Measurements from ENCODE around the gene STRADB. TPM values are rescaled to one million over a fixed set of nuclear protein-coding genes. Genes with fewer than 3 reads are reported as not detected.

Gene STRADB
- total and polyA plus RNA-seq, 2 of the 4 experiments (the other 2 are of a cell fraction), result 14.9 to 31.5 TPM

DNA sequence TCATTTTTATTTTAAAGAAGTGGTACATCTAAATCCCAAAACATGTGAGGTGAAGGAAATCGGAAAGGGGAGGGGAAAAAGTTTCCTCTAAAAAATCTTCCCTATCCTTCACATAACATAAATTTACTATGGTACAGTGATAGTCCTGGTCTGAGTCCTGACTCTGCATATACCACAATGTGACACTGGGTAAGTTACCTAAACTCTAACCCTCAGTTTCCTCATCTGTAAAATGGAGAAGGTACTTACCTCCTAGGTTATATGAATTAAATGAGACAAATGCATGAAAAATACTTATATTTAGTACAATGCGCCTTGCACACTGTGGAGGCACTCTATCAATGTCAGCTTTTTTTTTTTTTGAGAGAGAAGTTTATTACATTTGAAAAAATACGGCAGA, 42.6 kb upstream of the STRADB start:
- H3K4me1 ChIP-seq (ENCODE audit: control insufficient read depth, insufficient read depth, low read length), result peaks cover 9% of the 10 kb centered on the region
- no peak overlapping the region for H3K4me3 ChIP-seq (ENCODE audit: insufficient read depth, low read depth, low read length)
- no peak for ATAC-seq (ENCODE audit: low read depth)
- no peak for DNase-seq
- H3K4me2 ChIP-seq (ENCODE audit: low read depth, low read length), result no peak overlapping the region
- no peak overlapping the region for H2AK5ac ChIP-seq (ENCODE audit: low read depth, low read length)
- no peak overlapping the region for H2BK15ac ChIP-seq (ENCODE audit: low read depth, low read length)
- ChIA-PET CTCF (no interaction called here), POLR2A (ENCODE audit: unreplicated experiment) (no interaction called here)
- H4K20me1 ChIP-seq (ENCODE audit: insufficient read depth, low read length), result peaks cover 6% of the 10 kb centered on the region; the same call in 1 of the 2 replicates
- no peak overlapping the region for H4K5ac ChIP-seq (ENCODE audit: low read depth, low read length)
- no peaks in the 10 kb centered on the region for H3K27me3 ChIP-seq (ENCODE audit: control insufficient read depth, insufficient read depth, low read length)
- TF ChIP-seq, protein P1, sequence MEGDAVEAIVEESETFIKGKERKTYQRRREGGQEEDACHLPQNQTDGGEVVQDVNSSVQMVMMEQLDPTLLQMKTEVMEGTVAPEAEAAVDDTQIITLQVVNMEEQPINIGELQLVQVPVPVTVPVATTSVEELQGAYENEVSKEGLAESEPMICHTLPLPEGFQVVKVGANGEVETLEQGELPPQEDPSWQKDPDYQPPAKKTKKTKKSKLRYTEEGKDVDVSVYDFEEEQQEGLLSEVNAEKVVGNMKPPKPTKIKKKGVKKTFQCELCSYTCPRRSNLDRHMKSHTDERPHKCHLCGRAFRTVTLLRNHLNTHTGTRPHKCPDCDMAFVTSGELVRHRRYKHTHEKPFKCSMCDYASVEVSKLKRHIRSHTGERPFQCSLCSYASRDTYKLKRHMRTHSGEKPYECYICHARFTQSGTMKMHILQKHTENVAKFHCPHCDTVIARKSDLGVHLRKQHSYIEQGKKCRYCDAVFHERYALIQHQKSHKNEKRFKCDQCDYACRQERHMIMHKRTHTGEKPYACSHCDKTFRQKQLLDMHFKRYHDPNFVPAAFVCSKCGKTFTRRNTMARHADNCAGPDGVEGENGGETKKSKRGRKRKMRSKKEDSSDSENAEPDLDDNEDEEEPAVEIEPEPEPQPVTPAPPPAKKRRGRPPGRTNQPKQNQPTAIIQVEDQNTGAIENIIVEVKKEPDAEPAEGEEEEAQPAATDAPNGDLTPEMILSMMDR (conservative IDR thresholded peaks at IDR 0.05; ENCODE audit: low read depth, low read length), result no peak
- TF ChIP-seq CHD1 (IDR thresholded peaks at IDR 0.05; ENCODE audit: low read depth, low read length) (no peak), MAZ (IDR thresholded peaks at IDR 0.05; ENCODE audit: borderline replicate concordance, low read depth, low read length) (no peak), RFX5 (IDR thresholded peaks at IDR 0.05; ENCODE audit: low read depth, low read length) (no peak), SMC3 (IDR thresholded peaks at IDR 0.05; ENCODE audit: low read depth, low read length) (no peak), FOS (IDR thresholded peaks at IDR 0.05; ENCODE audit: low read depth, low read length) (no peak), BHLHE40 (IDR thresholded peaks at IDR 0.05; ENCODE audit: low read depth, low read length) (no peak), NFE2L2 (IDR thresholded peaks at IDR 0.05; ENCODE audit: low read depth, low read length) (no peak), RCOR1 (IDR thresholded peaks at IDR 0.05; ENCODE audit: insufficient replicate concordance, low read length) (no peak), POLR2A (IDR thresholded peaks at IDR 0.05; ENCODE audit: low read depth, low read length) (no peak), RAD21 (IDR thresholded peaks at IDR 0.05; ENCODE audit: low read length) (no peak), MXI1 (IDR thresholded peaks at IDR 0.05; ENCODE audit: borderline replicate concordance, low read depth, low read length) (no peak), CEBPB (IDR thresholded peaks at IDR 0.05; ENCODE audit: low read depth, low read length) (no peak), MAFK (IDR thresholded peaks at IDR 0.05; ENCODE audit: low read depth, low read length) (no peak)
- TF ChIP-seq, protein P2, sequence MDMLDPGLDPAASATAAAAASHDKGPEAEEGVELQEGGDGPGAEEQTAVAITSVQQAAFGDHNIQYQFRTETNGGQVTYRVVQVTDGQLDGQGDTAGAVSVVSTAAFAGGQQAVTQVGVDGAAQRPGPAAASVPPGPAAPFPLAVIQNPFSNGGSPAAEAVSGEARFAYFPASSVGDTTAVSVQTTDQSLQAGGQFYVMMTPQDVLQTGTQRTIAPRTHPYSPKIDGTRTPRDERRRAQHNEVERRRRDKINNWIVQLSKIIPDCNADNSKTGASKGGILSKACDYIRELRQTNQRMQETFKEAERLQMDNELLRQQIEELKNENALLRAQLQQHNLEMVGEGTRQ (IDR thresholded peaks at IDR 0.05; ENCODE audit: low read depth, low read length), result no peak
- TF ChIP-seq, protein P3, sequence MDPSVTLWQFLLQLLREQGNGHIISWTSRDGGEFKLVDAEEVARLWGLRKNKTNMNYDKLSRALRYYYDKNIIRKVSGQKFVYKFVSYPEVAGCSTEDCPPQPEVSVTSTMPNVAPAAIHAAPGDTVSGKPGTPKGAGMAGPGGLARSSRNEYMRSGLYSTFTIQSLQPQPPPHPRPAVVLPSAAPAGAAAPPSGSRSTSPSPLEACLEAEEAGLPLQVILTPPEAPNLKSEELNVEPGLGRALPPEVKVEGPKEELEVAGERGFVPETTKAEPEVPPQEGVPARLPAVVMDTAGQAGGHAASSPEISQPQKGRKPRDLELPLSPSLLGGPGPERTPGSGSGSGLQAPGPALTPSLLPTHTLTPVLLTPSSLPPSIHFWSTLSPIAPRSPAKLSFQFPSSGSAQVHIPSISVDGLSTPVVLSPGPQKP (IDR thresholded peaks at IDR 0.05; ENCODE audit: borderline replicate concordance, low read depth, low read length), result no peak
- H4K91ac ChIP-seq (ENCODE audit: insufficient read depth, low read depth, low read length), result no peak overlapping the region
- no peak overlapping the region for H2BK120ac ChIP-seq (ENCODE audit: low read depth, low read length)
- H2BK5ac ChIP-seq (ENCODE audit: low read depth, low read length, poor library complexity, severe bottlenecking), result no peak overlapping the region
- no peak overlapping the region for H2BK20ac ChIP-seq (ENCODE audit: low read depth, low read length)
- no peak overlapping the region for H3K4ac ChIP-seq (ENCODE audit: low read depth, low read length)
- dilution Hi-C loops (cut with HindIII; ENCODE audit: low sequenced_read_pairs, unreplicated experiment) (no loop called here), in situ Hi-C loops (cut with MboI; ENCODE audit: low sequenced_read_pairs) (no loop called here), intact Hi-C loops (cut with micrococcal nuclease) (no loop called here)
- peaks cover 3% of the 10 kb centered on the region; the same call in 1 of the 2 replicates for H3K9me1 ChIP-seq (ENCODE audit: insufficient read depth, low read length)
- WGBS, 2 experiments (ENCODE audit: extremely low coverage in 2 of 2, insufficient read length in 1 of 2), result no CpG with 5 or more reads among the region's 3 CpGs
- H3K23ac ChIP-seq (ENCODE audit: low read depth, low read length), result no peak overlapping the region
- H3K27ac ChIP-seq (ENCODE audit: insufficient read depth, low read length), result no peak overlapping the region
- no TSS peak for BruUV-seq (replicated peaks)
- no peaks in the 10 kb centered on the region for H3K9me3 ChIP-seq (ENCODE audit: control insufficient read depth, insufficient read depth, low read length)
- H3K14ac ChIP-seq (replicated peaks; ENCODE audit: low read depth, low read length), result no peak overlapping the region
- H3K79me1 ChIP-seq (ENCODE audit: low read depth in 1 of 2, low read length in 2 of 2), result peaks cover 31 to 44% of the 10 kb centered on the region in 2 experiments
- no peak overlapping the region for H2AK9ac ChIP-seq (replicated peaks; ENCODE audit: low read depth, low read length, poor library complexity)
- no peak overlapping the region for H4K8ac ChIP-seq (ENCODE audit: low read depth in 2 of 2, low read length in 2 of 2)
- 0 out of 2 replicates have a peak, but pooled peaks cover 2% of the 10 kb centered on the region for H3K36me3 ChIP-seq (ENCODE audit: control insufficient read depth, insufficient read depth, low read length)
- H2AFZ ChIP-seq (replicated peaks; ENCODE audit: low read length, poor library complexity), result no peak overlapping the region
- H3K18ac ChIP-seq (ENCODE audit: low read depth, low read length), result no peak overlapping the region
- H3K9ac ChIP-seq (ENCODE audit: low read depth, low read length), result no peak overlapping the region
- no peak overlapping the region for H3K56ac ChIP-seq (ENCODE audit: extremely low read depth, insufficient read depth, low read length)
